Frontal cortex (tissue), 4 donors: ENCODE results near the gene ITGB4. TPM values are rescaled to one million over a fixed set of nuclear protein-coding genes. Genes with fewer than 3 reads are reported as not detected.
"Not testable (repeated sequence)": the region's sequence is repeated elsewhere in the genome, so short reads cannot be mapped to it uniquely, and the experiment has no call there.

ENCODE experiments used
- DNase-seq, 2 donors: peaks; one replicate each; pipeline ENCODE4 v3.0.0; 2012; ENCODE audit warnings: low spot score in 2 of 2
- FAIRE-seq: peaks from 2 replicates; lab custom pipeline; 2012; peaks lifted over from hg19 to GRCh38; lab: Jason Lieb, UNC
- total RNA-seq: library from RNA; depleted of rRNA; stranded (reverse); fragments of >200 nt; gene quantifications from one replicate; pipeline ENCODE4 v1.2.3, GENCODE V29; 2014
- donor health status: control.
- donor health status: control.
- donor health status: control.

Gene ITGB4
- total RNA-seq, 1 donor from 2014 or later = 1.2 TPM

GRCh38 chr17:75763613-75764416, 42.6 kb downstream of the ITGB4 start:
- DNase-seq (no peak), FAIRE-seq (no peak)

- DNase-seq (no peak), FAIRE-seq (no peak)
Observed at GRCh38 chr17:75764417-75764710, 43.1 kb downstream of the ITGB4 start.

GRCh38 chr17:75764711-75765421, 43.6 kb downstream of the ITGB4 start, which contains the start of gene GALK1:
GALK1 (minus strand) TSS chr17:75765192; CDS start chr17:75765136, 56 bp downstream.
- peak; percentile 84 to 94 for DNase-seq
- FAIRE-seq = no peak

GRCh38 chr17:75765981-75766380, 44.7 kb downstream of the ITGB4 start:
- FAIRE-seq = no peak

GRCh38 chr17:75767881-75768280, 46.6 kb downstream of the ITGB4 start:
- DNase-seq = no peak
- FAIRE-seq = no peak

More at GRCh38 chr17:75765981-75766380, 44.7 kb downstream of the ITGB4 start:
- peak in 1 of 2 donors; percentile 24 for DNase-seq

- FAIRE-seq = no peak
- DNase-seq = no peak
Observed at GRCh38 chr17:75769536-75769935, 48.3 kb downstream of the ITGB4 start.

GRCh38 chr17:75771334-75772281, 50.3 kb downstream of the ITGB4 start:
- no peak for FAIRE-seq

GRCh38 chr17:75773121-75773807, 52.0 kb downstream of the ITGB4 start:
- no peak for FAIRE-seq

More at GRCh38 chr17:75771334-75772281, 50.3 kb downstream of the ITGB4 start:
- no peak for DNase-seq

GRCh38 chr17:75773808-75774470, 52.7 kb downstream of the ITGB4 start:
- DNase-seq (no peak), FAIRE-seq (no peak)

More at GRCh38 chr17:75773121-75773807, 52.0 kb downstream of the ITGB4 start:
- no peak for DNase-seq

GRCh38 chr17:75774471-75774990, 53.3 kb downstream of the ITGB4 start:
- DNase-seq (no peak), FAIRE-seq (no peak)

GRCh38 chr17:75774991-75775668, 53.9 kb downstream of the ITGB4 start:
- DNase-seq (no peak), FAIRE-seq (no peak)

- FAIRE-seq = no peak
- no peak for DNase-seq
Observed at GRCh38 chr17:75776386-75777295, 55.4 kb downstream of the ITGB4 start.

GRCh38 chr17:75777296-75777922, 56.1 kb downstream of the ITGB4 start:
- no peak for DNase-seq
- FAIRE-seq = no peak

- not testable (repeated sequence) for DNase-seq, FAIRE-seq
Observed at GRCh38 chr17:75778066-75778860, 57.0 kb downstream of the ITGB4 start.

- FAIRE-seq (no peak), DNase-seq (no peak)
Observed at GRCh38 chr17:75778861-75779249, 57.6 kb downstream of the ITGB4 start.
